Measurements from ENCODE around the gene CCDC188. TPM values are rescaled to one million over a fixed set of nuclear protein-coding genes. Genes with fewer than 3 reads are reported as not detected.

The CCDC188 gene
- total RNA-seq, 1 experiment from 2014 or later = not detected

DNA sequence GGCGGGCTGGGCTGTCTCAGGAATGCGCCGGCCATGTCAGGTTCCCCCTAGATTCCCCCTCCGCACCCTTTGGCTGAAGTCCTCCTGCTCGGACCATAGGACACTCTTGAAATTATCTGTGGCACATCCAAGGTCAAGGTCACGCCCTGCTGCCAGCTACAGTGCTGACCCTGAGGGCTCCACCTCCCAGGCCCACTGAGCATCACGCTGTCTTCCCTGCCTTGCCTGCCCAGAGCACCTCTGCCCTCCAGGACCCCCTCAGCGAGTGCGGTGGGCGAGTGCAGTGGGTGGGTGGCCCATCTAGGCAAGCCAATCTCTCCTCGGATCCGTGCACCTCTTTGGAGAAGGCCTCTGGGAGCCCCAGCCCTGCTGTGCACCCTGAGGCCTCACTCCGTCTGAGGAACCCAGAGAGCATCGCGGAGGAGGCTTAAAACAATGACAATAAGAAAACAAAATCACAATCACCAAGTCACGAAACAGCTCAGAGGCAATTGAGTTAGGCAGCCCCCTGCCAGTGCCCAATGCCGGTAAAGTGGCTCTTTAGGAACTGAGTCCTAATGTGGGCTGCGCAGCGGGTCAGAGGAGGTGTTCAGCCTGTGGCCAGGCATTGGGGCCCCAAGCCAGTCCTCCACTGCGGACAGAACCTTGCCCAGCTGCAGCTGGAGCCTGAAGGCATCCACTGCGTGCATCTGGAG lies 26.5 kb upstream of the CCDC188 start:
- no peaks in the 10 kb centered on the region for H3K9me3 ChIP-seq
- H3K36me3 ChIP-seq = no peaks in the 10 kb centered on the region
- no peak overlapping the region for H3K4me3 ChIP-seq
- no peaks in the 10 kb centered on the region for H3K27me3 ChIP-seq
- DNase-seq = no peak

DNA sequence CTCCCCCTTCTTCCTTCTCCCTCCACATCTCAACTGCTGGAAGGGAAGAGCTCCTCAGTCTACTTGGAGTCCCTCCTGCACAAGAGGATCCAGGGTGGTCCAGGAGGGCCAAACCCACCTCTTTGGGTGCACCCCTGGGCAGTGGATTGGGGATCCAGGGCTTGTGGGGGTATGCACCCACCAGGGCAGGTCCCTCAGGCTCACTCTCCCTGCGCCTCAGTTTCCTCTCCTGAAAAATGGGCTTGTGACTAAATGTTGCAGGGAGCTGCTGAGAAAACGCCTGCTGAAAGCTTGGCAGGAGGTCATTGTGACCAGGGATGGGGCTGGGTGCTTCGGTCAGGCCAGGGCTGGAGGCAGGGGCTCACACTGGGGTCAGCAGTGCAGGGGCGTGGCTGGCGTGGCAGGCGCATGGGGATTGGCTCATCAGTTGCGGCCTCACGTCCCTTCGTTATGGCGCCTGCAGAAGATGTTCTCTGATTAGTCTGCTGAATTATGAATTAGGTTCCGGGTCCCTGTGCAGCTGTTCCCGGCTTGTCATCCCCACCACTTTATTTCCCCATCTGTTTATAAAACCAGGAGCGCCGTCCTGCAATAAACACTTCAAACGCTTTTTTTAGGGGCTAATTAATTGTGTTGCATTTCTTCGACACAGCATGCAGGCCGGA lies 25.7 kb upstream of the CCDC188 start:
- H3K27me3 ChIP-seq = no peaks in the 10 kb centered on the region
- no peaks in the 10 kb centered on the region for H3K36me3 ChIP-seq
- H3K4me3 ChIP-seq = no peak overlapping the region
- no peak for DNase-seq
- no peaks in the 10 kb centered on the region for H3K9me3 ChIP-seq

- no peak for DNase-seq
- Histone ChIP-seq H3K27me3 (no peaks in the 10 kb centered on the region), H3K4me3 (no peak overlapping the region), H3K9me3 (no peaks in the 10 kb centered on the region), H3K36me3 (no peaks in the 10 kb centered on the region)
Observed at GRCh38 chr22:20175597-20175900, 24.7 kb upstream of the CCDC188 start.

- DNase-seq = no peak
- Histone ChIP-seq H3K27me3 (no peaks in the 10 kb centered on the region), H3K4me3 (no peak overlapping the region), H3K36me3 (no peaks in the 10 kb centered on the region), H3K9me3 (no peaks in the 10 kb centered on the region)
Observed at GRCh38 chr22:20174785-20175596, 24.1 kb upstream of the CCDC188 start.

GRCh38 chr22:20173772-20174171 lies 22.9 kb upstream of the CCDC188 start:
- Histone ChIP-seq H3K4me3 (no peak overlapping the region), H3K27me3 (no peaks in the 10 kb centered on the region), H3K36me3 (no peaks in the 10 kb centered on the region), H3K9me3 (no peaks in the 10 kb centered on the region)
- DNase-seq = no peak

DNA sequence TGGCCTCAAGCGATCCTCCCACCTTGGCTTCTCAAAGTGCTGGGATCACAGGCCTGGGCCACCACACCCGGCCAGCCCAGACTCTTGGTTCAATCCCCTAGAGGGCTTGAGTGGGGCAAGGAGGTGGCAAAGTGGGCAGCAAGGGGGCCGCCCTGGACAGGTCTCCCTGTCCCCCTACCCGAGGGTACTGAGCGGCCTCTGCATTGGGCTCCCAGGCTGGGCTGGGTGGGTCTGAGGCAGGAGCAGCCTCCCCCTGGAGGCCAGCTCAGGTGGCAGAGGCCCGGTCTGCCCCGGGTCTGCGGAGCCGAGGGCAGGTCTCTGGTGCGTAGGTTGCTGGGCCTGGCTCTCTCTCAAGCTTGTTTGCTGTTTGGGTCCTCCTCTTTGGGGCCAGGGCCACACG lies 22.4 kb upstream of the CCDC188 start:
- Histone ChIP-seq H3K4me3 (no peak overlapping the region), H3K27me3 (no peaks in the 10 kb centered on the region), H3K9me3 (no peaks in the 10 kb centered on the region), H3K36me3 (no peaks in the 10 kb centered on the region)
- DNase-seq = no peak

GRCh38 chr22:20172141-20172613 lies 21.3 kb upstream of the CCDC188 start:
- Histone ChIP-seq H3K27me3 (no peaks in the 10 kb centered on the region), H3K36me3 (no peaks in the 10 kb centered on the region), H3K4me3 (no peak overlapping the region), H3K9me3 (no peaks in the 10 kb centered on the region)
- no peak for DNase-seq

DNA sequence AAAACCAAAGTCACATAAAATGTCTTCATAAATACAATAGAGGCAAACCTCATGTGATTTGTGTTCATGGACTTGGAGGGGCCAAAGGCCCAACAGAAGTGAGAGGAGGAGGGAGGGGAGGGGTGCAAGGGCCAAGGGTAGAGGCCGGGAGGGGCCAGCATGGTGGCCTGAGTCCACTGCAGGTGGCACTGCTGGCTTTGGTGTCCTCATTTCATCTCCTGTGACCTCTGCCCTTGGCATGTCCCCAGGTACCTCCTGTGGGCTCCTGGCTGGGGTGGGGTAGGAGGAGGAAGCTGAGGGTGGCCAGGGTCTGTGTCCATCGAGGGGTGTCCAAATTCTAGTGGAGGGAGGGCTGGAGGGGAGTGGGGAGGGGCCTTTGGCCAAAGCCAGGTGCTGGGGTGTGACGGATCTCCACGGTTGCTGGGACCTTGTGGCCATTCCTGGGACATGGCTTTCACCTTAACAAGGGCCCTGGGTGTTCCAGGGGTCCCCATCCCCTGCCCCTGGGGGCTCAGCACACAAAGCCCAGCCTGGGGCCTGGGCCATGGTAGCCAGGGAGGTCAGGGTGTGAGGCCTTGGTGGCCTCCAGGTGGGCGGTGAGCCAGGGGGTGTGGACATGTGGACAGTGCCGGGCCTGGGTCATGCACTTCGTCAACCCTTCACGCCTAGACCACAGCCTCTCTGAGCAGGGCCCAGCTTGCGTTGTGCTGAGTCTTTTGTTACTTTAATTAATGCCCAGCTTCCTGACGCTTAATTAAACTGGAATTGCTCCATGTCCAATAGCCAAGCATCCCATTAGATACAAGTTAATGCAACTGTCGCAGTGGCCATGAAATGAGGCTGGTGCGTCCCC lies 20.7 kb upstream of the CCDC188 start:
- no peak for DNase-seq
- no peaks in the 10 kb centered on the region for H3K36me3 ChIP-seq
- no peaks in the 10 kb centered on the region for H3K9me3 ChIP-seq
- H3K4me3 ChIP-seq = no peak overlapping the region
- no peaks in the 10 kb centered on the region for H3K27me3 ChIP-seq

GRCh38 chr22:20170170-20170569 lies 19.3 kb upstream of the CCDC188 start:
- Histone ChIP-seq H3K36me3 (no peaks in the 10 kb centered on the region), H3K4me3 (no peak overlapping the region), H3K9me3 (no peaks in the 10 kb centered on the region), H3K27me3 (no peaks in the 10 kb centered on the region)
- DNase-seq = no peak

- no peaks in the 10 kb centered on the region for H3K27me3 ChIP-seq
- no peak for DNase-seq
- no peak overlapping the region for H3K4me3 ChIP-seq
- H3K9me3 ChIP-seq = no peaks in the 10 kb centered on the region
- H3K36me3 ChIP-seq = no peaks in the 10 kb centered on the region
Observed at GRCh38 chr22:20169253-20169822, 18.5 kb upstream of the CCDC188 start.

DNA sequence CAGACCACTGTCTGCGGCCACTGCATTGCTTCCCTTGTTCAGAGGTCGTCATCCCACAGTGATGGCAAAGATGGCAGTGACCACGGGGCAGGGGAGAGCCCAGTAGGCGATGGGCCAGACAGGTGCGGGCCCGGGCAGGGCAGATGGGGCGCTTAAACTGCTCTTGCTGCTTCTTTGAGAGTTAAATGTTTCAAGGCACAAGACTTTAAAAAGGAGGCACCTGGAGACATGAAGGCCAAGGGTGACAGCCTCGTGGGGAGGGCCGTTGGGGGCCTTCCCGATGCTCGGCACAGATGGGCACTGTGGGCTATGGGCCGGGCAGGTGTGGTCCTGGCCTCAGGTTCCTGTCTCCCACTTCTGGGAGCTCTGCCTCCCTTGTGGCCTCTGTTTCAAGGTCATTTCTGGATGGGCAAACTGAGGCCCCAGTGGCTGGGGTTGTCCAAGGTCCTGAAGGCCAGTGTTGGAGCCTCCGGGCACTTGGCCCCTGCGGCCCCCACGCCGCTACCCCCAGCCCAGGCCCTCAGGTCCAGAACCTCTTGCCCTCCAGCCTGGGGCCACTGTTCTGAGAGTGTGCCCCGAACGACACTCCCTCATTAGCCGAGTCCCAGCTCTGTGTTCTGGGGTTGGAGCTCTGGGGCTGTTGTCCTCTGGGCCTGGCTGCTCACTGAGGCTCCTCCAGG lies 16.9 kb upstream of the CCDC188 start:
- Histone ChIP-seq H3K4me3 (no peak overlapping the region), H3K27me3 (no peaks in the 10 kb centered on the region), H3K36me3 (no peaks in the 10 kb centered on the region), H3K9me3 (no peaks in the 10 kb centered on the region)
- no peak for DNase-seq

- H3K27me3 ChIP-seq = no peaks in the 10 kb centered on the region
- no peaks in the 10 kb centered on the region for H3K36me3 ChIP-seq
- no peak overlapping the region for H3K4me3 ChIP-seq
- no peaks in the 10 kb centered on the region for H3K9me3 ChIP-seq
- no peak for DNase-seq
Observed at GRCh38 chr22:20166703-20167102, 15.8 kb upstream of the CCDC188 start.

- no peak overlapping the region for H3K4me3 ChIP-seq
- no peaks in the 10 kb centered on the region for H3K27me3 ChIP-seq
- no peaks in the 10 kb centered on the region for H3K9me3 ChIP-seq
- no peaks in the 10 kb centered on the region for H3K36me3 ChIP-seq
- no peak for DNase-seq
Observed at GRCh38 chr22:20165913-20166312, 15.1 kb upstream of the CCDC188 start.

GRCh38 chr22:20165421-20165820 lies 14.6 kb upstream of the CCDC188 start:
- no peak for DNase-seq
- Histone ChIP-seq H3K36me3 (no peaks in the 10 kb centered on the region), H3K27me3 (no peaks in the 10 kb centered on the region), H3K4me3 (no peak overlapping the region), H3K9me3 (no peaks in the 10 kb centered on the region)

GRCh38 chr22:20164863-20165262 lies 14.0 kb upstream of the CCDC188 start:
- Histone ChIP-seq H3K27me3 (no peaks in the 10 kb centered on the region), H3K9me3 (no peaks in the 10 kb centered on the region), H3K4me3 (no peak overlapping the region), H3K36me3 (no peaks in the 10 kb centered on the region)
- no peak for DNase-seq

GRCh38 chr22:20160041-20160440 lies 9.2 kb upstream of the CCDC188 start:
- Histone ChIP-seq H3K9me3 (no peaks in the 10 kb centered on the region), H3K36me3 (no peaks in the 10 kb centered on the region), H3K4me3 (no peak overlapping the region), H3K27me3 (no peaks in the 10 kb centered on the region)
- no peak for DNase-seq

Data from MG63 (cell line).